T-helper 1 cell (primary cell): ENCODE results near the gene TOX2.

ENCODE experiments used
- DNase-seq, 5 donors: peaks; one replicate each; pipeline ENCODE4 v3.0.0-alpha.2; 2012 to 2020

The TOX2 gene

GRCh38 chr20:44005661-44006060 is 91.0 kb downstream of the TOX2 start:
- DNase-seq, result no peak

GRCh38 chr20:44006126-44006525 is 91.5 kb downstream of the TOX2 start:
- DNase-seq, result no peak

GRCh38 chr20:44006578-44006977 is 91.9 kb downstream of the TOX2 start:
- DNase-seq, result no peak

DNA sequence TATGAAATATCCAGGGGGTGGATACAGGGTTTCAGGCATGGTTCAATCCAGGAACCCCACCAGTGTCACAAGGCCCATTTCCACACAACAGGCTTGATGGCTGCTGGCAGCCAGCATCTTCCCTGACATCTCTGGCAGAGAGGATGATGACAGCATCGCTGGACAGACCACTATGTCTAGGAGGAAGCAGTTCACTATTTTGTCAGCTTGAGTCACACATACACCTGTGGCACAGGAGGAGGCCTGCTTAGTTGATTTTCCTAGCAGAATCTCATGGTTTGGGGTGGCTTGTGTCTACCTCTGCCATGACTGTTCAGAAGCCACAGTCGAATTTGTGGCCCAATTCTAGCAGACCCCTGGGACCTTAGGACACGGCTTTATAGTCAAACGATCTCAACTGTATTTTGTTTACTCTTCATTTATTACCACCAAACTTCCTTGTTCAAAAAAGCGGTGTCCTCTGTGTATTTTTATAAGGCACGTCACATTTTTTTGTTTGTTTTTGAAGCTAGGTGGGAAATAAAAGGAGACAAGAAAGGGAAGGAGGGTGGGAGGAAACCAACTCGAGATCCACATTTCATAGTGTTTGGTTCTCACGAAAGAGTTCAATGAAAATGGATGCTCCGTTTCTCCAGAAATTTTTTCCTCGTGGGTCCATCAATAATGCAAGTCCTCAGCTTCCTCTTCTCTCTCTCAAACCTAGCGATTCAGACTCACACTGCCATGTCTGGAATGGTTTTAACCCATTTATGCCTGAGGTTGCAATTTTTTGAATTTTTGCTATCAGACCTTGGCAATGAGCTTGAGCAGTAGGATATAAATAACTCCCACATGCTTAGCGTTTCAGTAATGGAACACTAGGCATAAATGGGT is 94.4 kb downstream of the TOX2 start:
- DNase-seq, result no peak

DNA sequence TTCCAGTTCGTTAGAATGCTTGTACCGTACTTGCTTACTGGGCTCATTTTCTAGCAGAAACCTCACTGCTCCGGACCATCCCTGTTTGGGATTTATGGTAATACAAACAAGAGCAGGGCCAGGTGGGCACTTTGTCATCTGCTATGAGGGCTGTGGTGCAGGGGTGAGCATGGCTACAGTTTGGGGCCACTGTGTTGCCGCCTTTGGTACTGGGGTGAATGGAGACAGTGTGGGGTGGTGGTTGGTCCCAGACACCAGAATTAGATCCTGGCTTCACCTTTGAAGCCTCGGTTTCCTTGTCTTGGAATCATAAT is 95.0 kb downstream of the TOX2 start:
- DNase-seq, result no peak

DNA sequence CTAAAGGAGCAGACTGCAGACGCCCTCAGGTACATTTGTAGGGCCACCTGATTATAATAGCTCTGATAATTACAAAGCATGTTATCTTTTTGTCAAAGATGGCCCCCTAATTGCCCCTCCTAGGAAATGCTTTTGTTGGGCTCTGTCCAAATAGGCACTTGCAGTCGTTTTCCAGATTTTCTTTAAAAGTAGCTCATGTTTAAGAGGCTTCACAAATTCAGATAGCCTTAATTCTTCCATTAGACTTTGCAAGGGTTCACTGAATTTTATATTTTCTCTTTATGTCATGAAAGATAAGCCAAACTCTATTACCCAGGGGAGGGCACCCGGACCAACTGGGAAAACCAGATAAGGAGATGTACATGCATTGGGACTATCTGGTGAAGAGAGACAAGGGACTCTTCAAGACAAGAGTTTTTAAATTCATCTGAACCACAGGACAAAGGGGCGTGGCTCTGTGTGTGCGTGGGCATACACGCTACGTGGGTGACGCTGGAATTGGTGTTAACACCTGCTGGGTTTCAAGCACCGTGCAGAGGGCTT is 95.6 kb downstream of the TOX2 start:
- no peak for DNase-seq

DNA sequence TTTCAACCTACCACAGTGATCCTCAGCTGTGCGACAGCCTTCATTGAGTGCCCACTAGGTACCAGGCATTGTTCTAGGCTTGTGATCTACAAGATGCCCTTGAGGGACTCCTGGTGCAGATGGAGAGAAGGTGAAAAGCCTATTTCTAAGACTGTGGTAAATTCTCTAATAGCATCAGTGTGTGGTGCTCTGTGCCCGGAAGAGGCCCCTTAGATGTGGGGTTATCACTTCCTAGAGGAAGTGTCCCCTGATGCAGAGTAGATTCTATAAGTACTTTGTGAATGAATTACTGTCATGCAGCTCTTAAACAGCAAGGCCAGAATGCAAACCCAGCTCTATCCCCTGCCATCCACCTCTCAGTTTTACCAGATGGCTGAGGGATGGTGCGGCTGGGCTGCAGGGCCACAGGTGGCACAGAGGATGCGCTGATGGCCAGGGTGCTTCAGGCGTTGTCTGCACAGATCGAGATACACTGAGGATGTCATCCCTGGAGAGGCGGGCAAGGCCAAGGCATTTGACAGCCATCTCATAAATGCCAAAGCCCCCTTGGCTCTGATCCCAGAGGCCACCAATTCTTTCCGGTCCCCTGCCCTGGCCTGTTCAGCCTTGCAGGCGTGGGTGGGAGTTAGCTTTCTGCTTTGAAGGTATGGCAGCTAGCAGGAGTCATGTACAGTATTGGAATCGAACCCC is 96.7 kb downstream of the TOX2 start:
- DNase-seq, result peak in 1 of 5 donors; percentile 52

- DNase-seq, result no peak
Observed at GRCh38 chr20:44012466-44013226, 98.0 kb downstream of the TOX2 start.

GRCh38 chr20:44014807-44015732 is 100.4 kb downstream of the TOX2 start:
- no peak for DNase-seq

DNA sequence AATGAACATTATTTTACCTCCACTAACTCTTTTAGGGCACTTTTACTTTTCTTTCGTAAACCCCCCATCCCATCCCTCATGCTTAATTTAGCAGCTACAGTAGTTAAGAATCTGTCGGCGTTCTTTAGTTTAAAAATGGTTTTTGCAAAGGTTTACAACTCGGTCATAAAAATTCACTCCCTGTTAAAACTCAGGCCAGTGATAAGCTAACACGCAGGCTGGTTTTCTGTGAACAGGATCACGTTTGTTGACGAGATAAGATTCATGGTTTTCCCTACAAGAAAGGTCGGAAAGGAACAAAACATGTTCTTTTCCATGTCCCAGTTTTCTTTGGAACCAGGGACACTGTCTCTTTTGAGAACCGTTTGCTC is 101.1 kb downstream of the TOX2 start:
- DNase-seq, result no peak

DNA sequence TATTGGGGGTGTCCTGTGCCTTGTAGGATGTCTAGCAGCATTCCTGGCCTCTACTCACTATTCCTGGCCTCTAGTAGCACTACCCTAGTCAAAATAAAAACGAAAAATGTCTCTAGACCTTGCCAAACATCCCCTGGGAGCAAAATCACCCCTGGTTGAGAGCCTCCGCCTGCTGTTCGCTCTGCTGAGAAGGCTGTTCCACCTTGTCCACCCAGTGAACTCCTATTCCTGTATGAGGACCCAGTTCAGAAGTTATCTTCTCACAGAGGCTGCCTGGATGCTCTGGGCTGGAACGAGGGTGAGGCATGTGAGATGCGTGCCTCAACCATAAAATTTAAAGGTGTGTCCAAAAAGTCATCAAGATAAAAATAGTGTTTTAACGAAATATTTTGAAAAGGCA is 101.9 kb downstream of the TOX2 start:
- no peak for DNase-seq

DNA sequence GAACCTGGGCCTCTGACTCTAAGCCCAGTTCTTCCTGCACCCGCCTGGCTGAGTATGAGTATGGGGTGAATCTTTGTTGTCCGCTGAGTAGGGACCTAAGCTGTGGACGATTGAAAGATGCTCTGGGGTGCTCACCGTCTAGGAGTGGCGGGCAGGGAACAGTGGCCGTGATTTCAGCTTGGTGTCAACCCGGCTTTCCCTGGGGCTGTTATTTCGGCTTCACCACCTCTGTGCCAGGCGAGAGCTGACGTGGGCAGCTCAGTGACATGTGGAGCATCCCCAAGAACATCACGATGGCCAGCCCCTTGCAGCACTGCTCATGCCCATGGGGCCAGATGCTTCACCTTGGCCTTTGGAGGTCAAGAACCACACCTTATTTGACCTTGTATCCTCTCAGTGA is 102.6 kb downstream of the TOX2 start:
- DNase-seq, result no peak

- no peak for DNase-seq
Observed at GRCh38 chr20:44017905-44018258, 103.2 kb downstream of the TOX2 start.

- DNase-seq, result no peak
Observed at GRCh38 chr20:44018259-44018941, 103.7 kb downstream of the TOX2 start.

DNA sequence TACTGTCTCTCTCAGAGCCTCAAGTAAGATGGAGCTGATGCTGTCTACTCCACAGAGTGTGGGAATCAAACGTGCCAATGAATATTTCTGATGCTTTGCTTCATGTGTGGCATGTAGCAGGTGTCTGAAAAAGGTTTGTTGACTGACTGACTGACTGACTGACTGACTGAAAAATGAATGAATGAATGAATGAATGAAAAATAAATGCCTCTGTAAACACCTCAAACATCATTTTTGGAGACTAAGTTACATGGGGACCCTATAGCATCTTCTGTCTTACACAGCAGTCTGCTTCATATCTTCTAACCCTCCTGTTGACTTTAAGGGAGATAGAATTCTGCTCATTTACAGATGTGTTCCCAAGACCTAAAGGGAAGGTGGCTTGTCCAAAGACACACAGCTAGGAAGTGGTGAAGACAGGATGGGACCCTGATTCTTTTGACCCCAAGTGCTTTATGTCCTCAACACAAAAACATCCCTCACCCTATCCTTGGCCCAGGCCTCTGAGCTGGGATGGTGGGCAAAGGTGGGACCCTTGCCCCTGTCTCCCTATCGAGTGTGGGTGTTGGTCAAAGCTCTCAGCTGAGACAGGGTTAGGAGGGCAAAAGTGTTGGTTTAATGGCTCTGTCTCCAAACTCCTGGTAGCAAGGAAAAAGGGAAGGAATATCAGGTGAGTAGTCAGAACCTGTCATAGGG is 104.4 kb downstream of the TOX2 start:
- no peak for DNase-seq

- DNase-seq, result peak in 1 of 5 donors; percentile 77
Observed at GRCh38 chr20:44019638-44020335, 105.1 kb downstream of the TOX2 start.

- DNase-seq, result no peak
Observed at GRCh38 chr20:44020406-44021148, 105.9 kb downstream of the TOX2 start.

- DNase-seq, result no peak
Observed at GRCh38 chr20:44021186-44021585, 106.5 kb downstream of the TOX2 start.

DNA sequence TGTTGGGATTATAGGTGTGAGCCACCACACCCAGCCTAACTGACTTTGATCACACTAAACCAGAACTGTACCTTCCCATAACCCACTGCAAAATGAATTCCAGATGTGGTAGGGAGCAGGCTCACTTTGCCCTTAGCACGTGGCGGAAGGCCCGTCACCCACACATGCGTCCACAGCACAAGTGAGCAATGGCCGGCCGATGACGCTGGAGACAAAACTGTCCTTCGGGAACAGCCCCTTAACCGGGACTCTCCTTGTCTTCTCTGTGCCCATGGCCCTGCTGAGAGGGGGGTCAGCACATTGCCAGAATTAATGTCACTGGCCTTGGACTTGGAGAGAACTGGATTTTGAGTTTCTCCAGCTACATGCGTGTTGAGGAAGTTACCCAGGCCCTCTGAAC is 107.2 kb downstream of the TOX2 start:
- DNase-seq, result no peak

- DNase-seq, result no peak
Observed at GRCh38 chr20:44022464-44022863, 107.8 kb downstream of the TOX2 start.
